ENCODE data around the gene ADGRL2.

Gene ADGRL2

GRCh38 chr1:81976539-81976938, 175.8 kb downstream of the ADGRL2 start:
- in situ Hi-C loops (cut with MboI; ENCODE audit: low sequenced_read_pairs), result no loop called here

DNA sequence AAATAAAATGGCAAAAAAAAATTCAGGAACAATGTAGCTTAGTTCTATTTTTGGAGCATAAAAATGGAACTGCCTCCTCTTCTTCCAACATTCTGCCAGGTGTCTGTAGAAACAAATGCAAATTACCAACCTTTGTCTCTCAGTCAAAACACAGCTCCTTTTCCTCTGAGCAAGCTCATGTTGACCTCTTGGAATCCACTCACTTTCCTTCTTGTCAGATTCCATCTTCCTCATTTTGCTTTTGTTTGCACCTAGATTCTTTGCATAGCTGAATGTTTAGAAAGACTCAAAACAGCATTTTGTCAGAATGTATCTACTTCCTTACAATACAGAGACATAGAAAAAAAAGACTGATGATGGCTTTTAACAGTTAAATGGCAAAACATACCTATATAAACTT, 178.2 kb downstream of the ADGRL2 start:
- in situ Hi-C loops (cut with MboI; ENCODE audit: low sequenced_read_pairs), result no loop called here

GRCh38 chr1:81982523-81982922, 181.8 kb downstream of the ADGRL2 start:
- in situ Hi-C loops (cut with MboI; ENCODE audit: low sequenced_read_pairs), result no loop called here

- in situ Hi-C loops (cut with MboI; ENCODE audit: low sequenced_read_pairs), result no loop called here
Measured at GRCh38 chr1:81989524-81989923, 188.8 kb downstream of the ADGRL2 start.

- in situ Hi-C loops (cut with MboI; ENCODE audit: low sequenced_read_pairs), result no loop called here
Measured at GRCh38 chr1:81990241-81990640, 189.5 kb downstream of the ADGRL2 start.

- in situ Hi-C loops (cut with MboI; ENCODE audit: low sequenced_read_pairs), result no loop called here
Measured at GRCh38 chr1:81998165-81998564, 197.4 kb downstream of the ADGRL2 start.

GRCh38 chr1:81999364-81999763, 198.6 kb downstream of the ADGRL2 start:
- in situ Hi-C loops (cut with MboI; ENCODE audit: low sequenced_read_pairs), result no loop called here

DNA sequence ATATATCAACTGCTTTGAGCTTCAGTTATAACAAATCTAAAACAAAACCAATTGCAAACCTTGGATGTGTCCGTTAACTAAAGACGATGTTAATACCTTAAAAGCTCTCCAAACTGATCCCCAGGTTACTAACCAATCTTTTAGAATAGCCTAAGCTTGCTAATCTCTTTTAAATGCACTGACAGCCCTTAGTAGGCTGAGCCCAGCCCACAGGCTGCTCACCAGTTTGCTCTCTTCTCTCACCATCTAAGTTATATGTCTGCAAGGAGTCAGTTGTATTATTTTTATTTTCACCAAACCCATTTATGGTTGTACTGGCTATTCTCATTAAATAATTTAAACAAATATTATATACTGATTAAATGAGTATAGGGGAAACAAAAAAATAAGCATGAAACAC, 199.5 kb downstream of the ADGRL2 start:
- in situ Hi-C loops (cut with MboI; ENCODE audit: low sequenced_read_pairs), result no loop called here

DNA sequence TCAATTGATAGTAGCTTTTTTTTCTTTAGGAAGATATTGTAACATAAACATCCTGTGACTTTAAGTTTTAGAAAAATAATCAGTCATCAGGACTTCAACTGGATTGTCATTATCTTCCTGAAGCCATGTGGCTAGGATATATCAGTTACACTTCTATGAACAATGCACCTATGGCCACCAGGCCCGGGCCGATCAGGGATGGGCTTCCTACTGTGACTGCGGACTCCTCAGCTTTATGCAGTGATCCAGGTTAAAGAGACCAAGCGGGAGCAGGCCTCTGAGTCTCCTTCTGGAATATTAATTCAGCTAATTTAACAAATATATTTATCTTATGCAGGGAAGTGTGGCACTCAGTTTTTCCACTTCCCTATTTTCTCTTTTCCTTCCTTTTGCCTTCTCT, 200.6 kb downstream of the ADGRL2 start:
- in situ Hi-C loops (cut with MboI; ENCODE audit: low sequenced_read_pairs), result no loop called here

GRCh38 chr1:82007804-82008203, 207.1 kb downstream of the ADGRL2 start:
- in situ Hi-C loops (cut with MboI; ENCODE audit: low sequenced_read_pairs), result no loop called here

- in situ Hi-C loops (cut with MboI; ENCODE audit: low sequenced_read_pairs), result no loop called here
Measured at GRCh38 chr1:82013702-82014101, 213.0 kb downstream of the ADGRL2 start.

DNA sequence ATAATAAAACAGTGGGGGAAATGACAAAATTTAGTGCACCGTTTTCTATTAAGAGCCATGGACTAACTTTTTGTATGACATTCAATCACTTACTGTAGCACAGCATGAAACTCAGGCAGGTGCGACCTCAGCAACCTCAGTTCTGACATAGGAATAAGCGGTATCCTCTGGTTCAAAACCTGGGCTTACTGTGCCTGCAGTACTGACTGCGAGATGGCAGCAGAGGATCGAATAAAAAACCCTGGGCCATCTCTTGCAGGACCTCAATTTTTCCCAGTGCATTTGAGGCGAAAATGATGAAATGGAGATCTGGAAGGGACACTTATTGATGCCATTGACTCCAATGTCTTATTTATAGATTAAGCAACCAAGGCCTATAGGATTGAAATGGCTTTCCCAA, 214.7 kb downstream of the ADGRL2 start:
- in situ Hi-C loops (cut with MboI; ENCODE audit: low sequenced_read_pairs), result no loop called here

GRCh38 chr1:82018319-82018718, 217.6 kb downstream of the ADGRL2 start:
- in situ Hi-C loops (cut with MboI; ENCODE audit: low sequenced_read_pairs), result no loop called here

- in situ Hi-C loops (cut with MboI; ENCODE audit: low sequenced_read_pairs), result no loop called here
Measured at GRCh38 chr1:82019508-82019907, 218.8 kb downstream of the ADGRL2 start.

DNA sequence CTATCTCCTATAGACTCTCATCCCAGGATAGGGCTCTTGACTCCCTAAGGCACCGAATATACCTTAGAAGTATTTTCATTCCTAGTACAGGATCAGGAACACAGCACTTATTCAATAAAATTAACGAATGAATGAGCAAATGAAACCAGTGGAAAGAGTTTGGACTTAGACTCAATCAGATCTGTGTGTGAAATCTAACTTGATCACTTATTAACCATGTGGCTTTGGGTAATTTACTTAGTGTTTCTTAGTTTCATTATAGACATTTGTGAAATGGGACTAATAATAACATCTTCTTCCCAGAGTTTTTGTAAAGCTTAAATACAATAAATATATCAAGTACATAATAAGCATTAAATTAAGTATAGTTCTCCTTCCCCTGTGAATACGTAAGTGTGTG, 230.1 kb downstream of the ADGRL2 start:
- in situ Hi-C loops (cut with MboI; ENCODE audit: low sequenced_read_pairs), result no loop called here

DNA sequence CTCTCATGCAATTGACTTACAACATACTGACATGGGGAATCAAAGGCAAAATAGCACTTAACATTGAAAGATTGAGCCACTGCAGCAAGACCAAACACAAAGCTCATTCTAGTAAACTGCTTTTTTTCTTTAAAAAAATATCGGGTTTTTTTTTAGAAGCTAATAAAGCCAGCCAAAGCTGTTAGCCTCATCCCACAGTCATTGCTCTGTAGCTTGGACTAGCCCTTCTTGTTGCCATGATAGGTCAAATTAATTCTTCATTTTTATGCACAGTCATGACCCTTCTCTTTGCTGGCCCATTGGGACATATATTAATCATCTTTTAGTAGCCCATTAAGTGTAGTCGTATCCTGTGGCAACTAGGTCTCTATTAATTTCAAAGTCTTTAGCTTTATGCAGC, 231.3 kb downstream of the ADGRL2 start:
- in situ Hi-C loops (cut with MboI; ENCODE audit: low sequenced_read_pairs), result no loop called here

GRCh38 chr1:82034812-82035211, 234.1 kb downstream of the ADGRL2 start:
- in situ Hi-C loops (cut with MboI; ENCODE audit: low sequenced_read_pairs), result no loop called here
